NCI-H128 (cell line): ENCODE results near the gene NUBPL.
"Not testable (repeated sequence)": the region's sequence is repeated elsewhere in the genome, so short reads cannot be mapped to it uniquely, and the experiment has no call there.

Experiments
- DNase-seq: peaks from one replicate; lab custom pipeline; 2025; ENCODE audit not compliant: unreplicated experiment; lab: John Stamatoyannopoulos, UW

Gene NUBPL

DNA sequence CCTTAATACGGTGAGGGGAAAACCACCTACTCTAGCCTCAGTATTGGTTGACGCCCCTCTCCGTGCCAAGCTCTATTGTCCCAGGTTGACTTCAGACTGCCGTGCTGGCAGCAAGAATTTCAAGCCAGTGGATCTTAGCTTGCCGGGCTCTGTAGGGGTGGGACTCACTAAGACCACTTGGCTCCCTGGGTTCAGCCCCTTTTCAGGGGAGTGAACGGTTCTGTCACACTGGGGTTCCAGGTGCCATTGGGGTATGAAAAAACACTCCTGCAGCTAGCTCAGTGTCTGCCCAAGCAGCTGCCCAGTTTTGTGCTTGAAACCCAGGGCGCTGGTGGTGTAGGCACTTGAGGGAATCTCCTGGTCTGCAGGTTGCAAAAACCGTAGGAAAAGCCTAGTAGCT is 107.1 kb downstream of the NUBPL start:
- DNase-seq, result no peak

DNA sequence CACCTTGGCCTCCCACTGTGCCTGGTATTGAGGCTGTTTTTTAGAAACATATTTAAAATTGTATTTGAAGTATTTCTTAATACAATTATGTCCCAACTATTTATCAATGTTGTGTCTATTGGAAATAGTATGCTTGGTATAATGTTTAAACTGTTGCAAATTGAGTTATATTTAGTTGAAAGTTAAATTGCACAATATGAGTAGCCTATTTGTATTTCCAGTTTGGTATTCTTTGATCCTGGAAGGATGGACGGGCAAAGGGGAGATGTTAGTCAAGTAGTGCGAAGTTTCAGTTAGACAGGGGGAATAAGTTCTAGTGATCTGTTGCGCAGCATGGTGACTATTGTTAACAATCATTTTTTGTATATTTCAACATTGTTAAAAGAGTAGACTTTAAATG is 111.5 kb downstream of the NUBPL start:
- no peak for DNase-seq

DNA sequence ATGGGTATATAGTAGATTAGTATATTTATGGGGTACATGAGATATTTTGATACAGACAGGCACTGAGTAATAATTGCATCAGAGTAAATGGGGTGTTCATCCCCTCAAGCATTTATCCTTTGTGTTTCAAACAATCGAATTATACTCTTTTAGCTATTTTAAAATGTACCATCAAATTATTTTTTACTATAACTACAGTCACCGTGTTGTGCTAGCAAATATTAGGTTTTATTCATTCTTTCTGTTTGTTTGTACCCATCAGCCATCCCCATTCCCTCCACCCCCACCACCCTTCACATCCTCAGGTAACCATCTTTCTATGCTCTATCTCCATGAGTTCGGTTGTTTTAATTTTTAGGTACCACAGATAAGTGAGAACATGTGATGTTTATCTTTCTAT is 115.8 kb downstream of the NUBPL start:
- DNase-seq, result no peak

DNA sequence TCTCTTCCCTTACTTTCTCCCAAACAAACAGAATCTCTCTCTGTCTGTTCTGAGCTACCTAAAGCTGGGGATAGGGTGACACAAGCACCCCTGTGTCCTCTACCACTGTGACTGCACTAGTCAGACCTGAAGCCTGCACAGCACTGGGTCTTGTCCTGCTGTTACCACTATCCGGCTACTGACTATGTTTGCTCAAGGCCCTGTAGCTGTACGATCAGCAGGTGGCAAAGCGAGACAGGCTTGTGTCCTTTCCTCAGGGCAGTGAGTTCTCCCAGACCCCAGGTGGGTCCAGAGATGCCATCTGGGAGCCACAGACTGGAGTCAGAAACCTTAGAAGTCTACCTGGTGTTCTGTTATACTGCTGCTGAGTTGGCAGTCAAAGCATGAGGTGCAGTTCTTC is 116.4 kb downstream of the NUBPL start:
- DNase-seq, result no peak

DNA sequence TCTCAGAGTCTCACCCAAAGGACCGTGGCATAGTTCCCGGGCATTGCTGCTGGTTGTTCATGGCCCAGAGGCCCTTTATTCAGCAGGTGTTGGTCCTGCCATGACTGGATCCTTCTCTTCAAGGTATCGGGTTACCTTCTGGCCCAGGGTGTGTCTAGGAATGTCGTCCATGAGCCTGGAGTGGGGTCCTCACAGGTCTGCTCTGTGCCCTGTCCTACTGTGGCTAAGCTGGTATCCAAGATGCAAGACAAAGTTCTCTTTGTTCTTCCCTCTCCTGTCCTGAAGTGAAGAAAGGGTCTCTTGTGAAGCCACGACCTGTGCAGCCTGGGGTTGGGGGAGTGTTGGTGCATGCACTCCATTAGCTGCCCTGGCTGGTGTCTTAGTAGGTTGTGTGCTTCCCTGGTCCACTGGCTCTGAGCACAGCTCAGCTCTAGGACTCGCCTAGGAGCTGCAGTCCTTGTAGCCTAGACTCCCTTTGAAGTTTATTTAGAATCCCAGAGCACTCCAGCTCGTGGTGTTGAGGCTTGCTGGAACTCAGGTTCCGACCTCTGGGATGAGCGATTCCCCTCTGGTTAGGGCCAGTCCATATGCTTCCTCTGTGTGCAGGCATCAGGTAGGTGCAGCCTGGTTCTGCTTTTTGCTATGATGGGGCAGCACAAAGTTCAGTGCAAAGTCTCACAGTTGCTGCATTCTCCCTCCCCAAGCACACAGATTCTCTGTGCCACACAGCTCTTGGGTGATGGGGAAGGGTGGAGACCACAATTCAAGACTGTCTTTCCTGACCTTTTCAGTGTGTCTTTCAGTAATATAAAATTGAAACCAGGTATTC is 117.4 kb downstream of the NUBPL start:
- DNase-seq, result no peak

DNA sequence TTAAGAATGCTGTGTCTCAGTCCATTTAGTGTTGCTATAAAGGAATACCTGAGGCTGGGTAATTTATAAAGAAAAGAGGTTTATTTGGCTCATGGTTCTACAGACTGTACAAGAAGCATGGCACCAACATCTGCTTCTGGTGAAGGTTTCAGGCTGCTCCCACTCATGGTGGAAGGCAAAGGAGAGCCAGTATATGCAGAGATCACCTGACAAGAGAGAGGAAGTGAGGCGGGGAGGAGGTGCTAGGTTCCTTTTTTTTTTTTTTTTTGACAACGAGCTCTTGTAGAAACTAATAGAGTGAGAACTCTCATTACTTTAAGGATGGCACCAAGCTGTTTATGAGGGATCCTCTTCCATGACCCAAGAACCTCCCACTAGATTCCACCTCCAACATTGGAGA is 121.6 kb downstream of the NUBPL start:
- DNase-seq, result no peak

DNA sequence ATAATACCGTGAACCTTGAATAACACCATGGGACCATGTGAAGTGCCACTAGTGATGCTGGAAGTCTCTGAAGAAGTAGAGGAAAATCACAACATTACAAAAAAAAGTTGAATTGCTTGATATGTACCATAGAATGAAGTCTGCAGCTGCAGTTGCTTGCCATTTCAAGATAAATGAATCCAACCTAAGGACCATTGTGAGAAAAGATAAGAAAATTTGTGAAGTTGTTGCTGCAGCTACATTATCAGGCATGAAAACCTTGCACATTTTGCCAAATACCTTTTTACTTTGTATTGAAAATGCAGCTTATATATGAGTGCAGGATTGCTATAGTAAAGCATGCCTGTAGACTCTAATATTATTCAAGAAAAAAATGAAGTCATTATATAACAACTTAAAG is 126.5 kb downstream of the NUBPL start:
- no peak for DNase-seq

DNA sequence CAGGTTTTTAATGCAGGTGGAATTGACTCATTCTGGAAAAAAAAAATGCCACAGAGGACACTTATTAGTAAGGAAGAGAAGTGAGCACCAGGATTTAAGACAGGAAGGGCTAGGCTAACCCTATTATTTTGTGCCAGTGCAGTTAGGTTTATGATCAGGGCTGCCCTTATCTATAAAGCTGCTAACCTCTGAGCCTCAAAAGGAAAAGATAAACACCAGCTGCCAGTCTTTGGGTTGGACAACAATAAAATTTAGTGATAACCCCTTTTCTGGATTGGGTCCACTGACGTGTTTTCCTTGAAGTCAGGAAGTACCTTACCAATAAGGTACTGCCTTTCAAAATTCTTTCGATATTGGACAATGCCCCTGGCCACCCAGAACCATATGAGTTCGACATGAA is 128.9 kb downstream of the NUBPL start:
- DNase-seq, result no peak

DNA sequence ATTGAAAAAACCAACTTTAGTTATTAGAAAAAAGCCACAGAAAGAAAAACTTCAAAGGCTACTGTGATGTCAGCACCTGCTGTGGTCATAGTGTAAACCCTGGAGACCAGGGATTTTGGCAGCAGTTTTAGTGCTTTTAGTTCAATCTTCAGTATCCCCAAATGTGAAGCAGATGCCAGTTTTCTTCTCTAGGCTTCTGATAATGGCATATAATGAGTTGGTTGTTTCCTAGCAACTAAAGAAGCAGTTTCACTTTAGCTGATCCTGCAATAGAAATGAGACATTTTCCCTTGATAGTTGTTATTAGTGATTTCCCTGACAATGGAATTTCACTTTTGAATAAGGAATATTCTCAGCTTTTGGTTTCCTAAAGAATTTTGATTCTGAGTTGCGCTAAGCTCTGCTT is 131.2 kb downstream of the NUBPL start:
- DNase-seq, result no peak

DNA sequence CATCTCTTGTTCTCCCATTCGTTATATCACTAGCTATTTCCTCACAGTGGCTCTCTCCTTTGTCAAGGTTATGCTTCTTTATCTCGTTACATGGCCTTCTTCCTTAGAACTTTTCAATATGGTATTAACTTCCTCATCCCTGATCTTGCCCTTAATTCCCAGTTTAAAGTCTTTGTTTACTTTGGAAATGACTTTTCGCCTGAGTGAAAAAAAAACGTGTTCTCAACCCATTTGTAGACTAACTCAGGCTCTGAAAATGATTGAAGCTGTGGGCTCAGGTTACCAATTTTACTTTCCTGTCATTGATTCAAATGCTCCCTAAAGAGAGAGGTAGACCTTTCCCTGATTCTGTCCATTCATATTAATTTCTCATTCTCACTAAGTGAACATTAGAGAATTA is 135.2 kb downstream of the NUBPL start:
- DNase-seq, result no peak

DNA sequence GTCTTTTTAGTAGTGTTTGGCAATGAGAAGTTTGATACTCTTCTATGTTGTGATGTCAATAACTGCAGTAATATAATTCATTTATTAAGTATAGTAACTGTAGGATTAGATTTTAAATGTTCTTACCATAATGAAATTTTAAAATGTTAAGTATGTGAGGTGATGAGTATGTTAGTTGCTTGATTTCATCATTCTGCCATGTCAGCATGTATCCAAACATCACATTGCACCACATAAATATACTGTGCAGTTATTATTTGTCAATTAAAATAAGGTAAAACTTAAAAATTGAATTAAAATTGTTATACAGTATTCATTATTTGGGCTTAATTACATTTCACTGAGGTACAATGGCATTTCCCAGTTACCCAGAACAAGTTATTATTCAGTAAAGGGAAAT is 138.6 kb downstream of the NUBPL start:
- DNase-seq, result no peak

DNA sequence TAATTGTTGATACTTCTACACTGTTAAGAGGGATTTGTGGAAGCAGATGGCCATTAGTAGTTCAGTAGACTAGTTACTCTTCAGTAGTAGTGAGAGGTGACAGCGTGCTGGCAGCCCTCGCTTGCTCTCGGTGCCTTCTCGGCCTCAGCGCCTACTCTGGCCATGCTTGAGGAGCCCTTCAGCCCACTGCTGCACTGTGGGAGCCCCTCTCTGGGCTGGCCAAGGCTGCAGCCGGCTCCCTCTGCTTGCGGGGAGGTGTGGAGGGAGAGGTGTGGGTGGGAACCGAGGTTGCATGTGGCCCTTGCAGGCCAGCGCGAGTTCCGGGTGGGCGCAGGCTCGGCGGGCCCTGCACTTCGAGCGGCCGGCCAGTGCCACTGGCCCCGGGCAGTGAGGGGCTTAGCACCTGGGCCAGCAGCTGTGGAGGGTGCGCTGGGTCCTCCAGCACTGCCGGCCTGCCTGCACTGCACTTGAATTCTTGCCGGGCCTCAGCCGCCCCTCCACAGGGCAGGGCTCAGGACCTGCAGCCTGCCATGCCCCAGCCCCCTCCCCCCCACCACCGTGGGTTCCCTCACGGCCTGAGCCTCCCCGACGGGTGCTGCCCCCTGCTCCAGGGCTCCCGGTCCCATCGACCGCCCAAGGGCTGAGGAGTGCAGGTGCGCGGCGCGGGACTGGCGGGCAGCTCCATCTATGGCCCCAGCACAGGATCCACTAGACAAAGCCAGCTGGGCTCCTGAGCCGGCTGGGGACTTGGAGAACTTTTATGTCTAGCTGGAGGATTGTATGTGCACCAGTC is 139.3 kb downstream of the NUBPL start:
- DNase-seq, result no peak

DNA sequence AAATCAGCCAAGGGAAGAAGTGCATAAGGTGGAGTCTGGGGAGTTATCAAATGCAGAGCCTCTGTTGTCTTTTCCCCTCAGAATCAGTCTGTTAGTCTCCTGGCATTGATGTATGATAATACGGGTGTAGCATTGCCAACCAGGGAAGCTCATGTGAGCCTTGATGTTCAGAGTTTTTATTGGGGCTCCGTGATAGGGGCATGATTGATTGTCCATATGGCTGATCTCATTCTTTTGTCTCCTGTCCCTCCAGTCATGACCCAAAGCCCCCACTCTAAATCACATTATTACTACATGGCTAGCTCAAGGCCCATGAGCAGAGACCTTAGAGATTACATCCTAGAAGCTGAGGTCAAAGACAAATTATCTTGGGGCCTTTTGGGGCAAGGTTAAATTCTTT is 140.9 kb downstream of the NUBPL start:
- DNase-seq, result no peak

DNA sequence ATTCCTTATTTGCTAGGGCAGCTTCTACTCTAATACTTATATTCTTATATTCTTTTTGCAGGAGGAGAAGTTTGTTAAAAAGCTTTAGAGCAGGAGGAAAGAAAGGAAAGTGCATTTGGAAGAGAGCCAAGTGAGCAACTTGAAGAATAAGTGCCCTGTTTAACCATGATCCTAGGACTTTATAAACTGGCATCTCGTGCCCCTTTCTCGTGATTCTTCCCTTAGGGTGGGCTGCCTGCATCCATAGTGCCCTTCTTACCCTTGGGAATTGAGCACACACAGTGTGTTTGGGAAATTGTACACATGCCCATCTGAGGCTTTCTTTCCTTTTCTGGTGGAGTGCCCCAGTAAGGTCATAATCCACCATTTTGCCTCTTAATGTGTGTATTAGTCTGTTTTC is 141.9 kb downstream of the NUBPL start:
- no peak for DNase-seq

DNA sequence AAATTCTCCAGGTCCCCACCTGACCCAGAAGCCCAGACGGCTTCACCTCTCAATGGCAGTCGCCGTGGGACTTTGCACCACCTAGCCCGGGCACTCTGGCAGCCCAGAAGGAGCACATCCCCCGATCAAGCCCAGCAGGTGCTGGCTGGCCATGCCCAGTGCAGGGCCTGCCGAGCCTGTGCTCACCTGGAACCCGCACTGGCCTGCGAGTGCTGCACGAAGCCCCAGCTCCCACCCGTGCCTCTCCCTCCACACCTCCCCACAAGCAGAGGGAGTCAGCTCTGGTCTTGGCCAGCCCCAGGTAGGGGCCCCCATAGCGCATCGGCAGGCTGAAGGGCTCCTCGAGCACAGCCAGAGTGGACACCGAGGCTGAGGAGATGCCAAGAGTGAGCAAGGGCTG is 144.5 kb downstream of the NUBPL start:
- DNase-seq, result no peak

DNA sequence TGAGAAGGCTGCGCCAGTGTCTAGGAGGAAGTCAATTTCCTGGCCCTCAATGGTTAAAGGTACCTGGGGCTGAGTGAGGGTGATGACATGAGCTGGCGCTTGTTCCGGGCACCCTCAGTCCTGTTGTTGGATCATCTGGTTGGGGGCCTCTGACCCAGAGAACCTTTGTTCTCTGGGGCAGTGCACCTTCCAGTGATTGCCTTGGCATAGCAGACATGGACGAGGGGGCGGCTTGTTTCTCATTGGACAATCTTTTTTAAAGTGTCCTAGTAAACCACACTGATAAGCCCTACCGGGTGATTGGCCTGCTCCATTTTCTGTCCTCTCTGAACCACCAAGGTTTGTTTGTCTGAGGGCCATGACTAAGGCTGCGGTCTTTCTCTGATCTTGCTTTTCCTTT is 147.5 kb downstream of the NUBPL start:
- DNase-seq, result not testable (repeated sequence)

DNA sequence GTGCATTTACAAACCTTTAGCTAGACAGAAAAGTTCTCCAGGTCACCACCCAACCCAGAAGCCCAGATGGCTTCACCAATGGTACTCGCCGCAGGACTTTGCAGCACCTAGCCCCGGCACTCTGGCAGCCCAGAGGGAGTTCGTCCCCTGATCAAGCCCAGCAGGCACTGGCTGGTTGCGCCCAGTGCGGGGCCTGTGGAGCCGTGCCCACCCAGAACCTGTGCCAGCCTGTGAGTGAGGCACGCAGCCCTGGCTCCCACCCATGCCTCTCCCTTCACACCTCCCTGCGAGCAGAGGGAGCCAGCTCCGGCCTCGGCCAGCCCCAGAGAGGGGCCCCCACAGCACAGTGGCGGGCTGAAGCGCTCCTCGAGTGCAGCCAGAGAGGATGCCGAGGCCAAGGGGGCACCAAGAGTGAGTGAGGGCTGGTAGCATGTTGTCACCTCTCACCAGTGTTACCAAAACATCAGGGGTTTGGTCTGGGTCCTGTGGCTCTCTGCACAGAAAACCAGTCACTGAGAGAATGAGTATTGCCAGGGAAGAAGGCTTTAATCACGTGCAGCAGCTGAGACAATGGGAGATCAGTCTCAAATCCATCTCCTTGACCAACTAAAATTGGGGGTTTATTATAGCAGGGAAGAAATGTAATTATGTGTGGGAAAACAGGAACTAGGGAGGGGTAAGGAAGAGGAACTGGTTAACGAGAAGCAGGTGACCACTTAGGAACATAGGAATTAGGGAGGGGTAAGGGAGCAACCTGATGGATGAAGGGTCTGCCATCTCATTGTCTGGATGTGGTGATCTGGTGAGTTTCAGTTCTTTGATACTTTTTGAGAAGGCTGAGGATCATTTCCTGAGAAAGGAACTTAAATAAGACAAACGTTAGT is 151.3 kb downstream of the NUBPL start:
- DNase-seq, result no peak

DNA sequence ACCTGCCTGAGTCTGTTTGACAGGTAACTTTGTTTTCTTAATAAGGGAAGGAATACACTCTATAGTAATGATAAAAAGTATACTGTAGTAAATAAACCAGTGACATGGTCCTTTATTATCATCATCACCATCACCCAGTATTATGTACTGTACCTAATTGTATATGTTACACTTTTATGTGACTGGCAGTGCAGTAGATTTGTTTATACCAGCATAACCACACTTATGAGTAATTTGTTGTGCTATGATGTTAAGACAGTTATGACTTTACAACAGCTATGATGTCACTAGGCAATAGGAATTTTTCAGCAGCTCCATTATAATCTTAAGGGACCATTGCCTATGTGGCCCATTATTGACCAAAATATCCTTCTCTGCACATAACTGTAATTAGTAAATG is 155.0 kb downstream of the NUBPL start:
- no peak for DNase-seq

DNA sequence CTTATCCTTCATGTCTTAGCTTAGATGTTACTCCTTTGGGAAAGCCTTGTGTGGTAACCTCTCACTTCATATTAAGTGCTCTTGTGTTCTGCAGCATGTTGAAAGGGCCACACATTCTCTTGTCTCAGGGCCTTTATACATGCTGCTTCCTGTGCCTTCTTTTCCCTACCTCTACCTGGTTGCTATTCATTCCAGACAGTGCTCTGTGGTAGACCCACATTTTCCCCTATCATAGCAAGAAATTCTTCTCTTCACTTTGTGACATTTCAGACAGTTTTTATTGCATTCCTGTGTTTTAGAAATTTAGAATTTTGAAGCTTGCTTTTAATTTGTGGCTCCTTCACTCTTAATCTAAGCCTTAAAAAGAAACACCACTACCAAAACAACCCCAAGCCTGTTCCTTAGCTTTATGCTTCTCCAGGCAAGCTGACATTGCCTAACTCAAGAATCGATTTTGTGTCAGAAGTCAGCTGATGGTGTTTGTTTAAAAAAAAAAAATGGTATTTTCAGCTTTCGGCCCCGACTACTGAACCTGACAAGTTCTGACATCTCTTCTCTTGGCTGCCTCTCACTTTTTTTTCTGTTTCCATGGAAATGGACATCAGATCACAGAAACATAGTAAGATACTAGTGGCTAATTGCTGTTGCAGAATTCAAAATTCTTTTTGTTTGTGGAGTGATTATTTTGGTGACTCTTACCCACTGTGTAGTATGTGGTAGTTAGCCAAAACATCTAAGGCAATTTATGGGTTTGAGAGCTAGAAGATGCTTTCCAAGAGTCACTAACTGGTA is 156.3 kb downstream of the NUBPL start:
- no peak for DNase-seq

DNA sequence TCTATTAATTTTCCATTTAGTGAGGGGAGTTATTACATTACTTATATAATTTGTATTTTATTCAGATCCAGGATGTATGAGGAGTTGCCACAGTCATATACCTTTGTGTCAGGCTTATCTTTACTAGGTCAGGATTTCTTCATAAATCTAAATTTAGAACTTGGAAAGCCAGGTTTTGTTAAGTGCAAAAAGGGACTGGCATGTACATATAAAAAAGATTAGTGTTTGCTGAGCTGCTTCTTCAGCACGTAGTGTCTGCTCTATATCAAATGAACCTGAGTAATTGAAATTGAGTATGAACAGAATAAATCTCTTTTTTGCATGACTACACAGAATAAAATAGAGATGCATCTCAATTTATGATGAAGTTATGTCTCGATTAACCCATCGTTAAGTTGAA is 157.4 kb downstream of the NUBPL start:
- DNase-seq, result no peak

DNA sequence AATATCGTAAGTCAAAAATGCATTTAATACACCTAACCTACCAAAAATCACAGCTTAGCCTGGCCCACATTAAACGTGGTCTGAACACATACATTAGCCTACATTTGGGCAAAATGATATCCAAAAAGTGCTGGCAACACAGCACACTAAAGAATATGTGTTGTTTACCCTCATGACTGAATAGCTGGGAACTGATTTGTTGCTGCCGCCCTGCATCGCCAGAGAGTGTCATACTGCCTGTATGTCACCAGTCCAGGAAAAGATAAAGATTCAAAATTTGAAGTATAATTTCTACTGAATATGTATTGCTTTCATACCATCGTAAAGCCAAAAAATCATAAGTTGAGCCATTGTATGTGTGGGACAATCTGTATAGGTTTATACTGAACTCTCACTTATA is 157.8 kb downstream of the NUBPL start:
- no peak for DNase-seq
